IPS-15b (cell line): ENCODE data around the gene ME1.
A peak's percentile ranks its signal among the peaks of the same experiment; 100 is the strongest.
"Not testable (repeated sequence)": the region's sequence is repeated elsewhere in the genome, so short reads cannot be mapped to it uniquely, and the experiment has no call there.

Source experiments
- H3K27me3 ChIP-seq: one replicate; pipeline ENCODE4 v1.6.1; 2013; ENCODE audit warnings: low read length; ENCODE audit not compliant: control insufficient read depth, insufficient read depth
- H3K36me3 ChIP-seq: one replicate; pipeline ENCODE4 v1.6.1; 2013; ENCODE audit warnings: low read length; ENCODE audit not compliant: control insufficient read depth, insufficient read depth
- H3K4me1 ChIP-seq: one replicate; pipeline ENCODE4 v1.6.1; 2013; ENCODE audit warnings: mild to moderate bottlenecking, low read length; ENCODE audit not compliant: control insufficient read depth, insufficient read depth
- H3K4me3 ChIP-seq: one replicate; pipeline ENCODE4 v1.5.1; 2013; ENCODE audit warnings: low read depth, low read length
- H3K9ac ChIP-seq: one replicate; pipeline ENCODE4 v1.6.1; 2013; ENCODE audit warnings: low read depth, mild to moderate bottlenecking, low read length
- H3K9me3 ChIP-seq: one replicate; pipeline ENCODE4 v1.6.1; 2013; ENCODE audit warnings: mild to moderate bottlenecking, low read length; ENCODE audit not compliant: control insufficient read depth, insufficient read depth

The ME1 gene

GRCh38 chr6:83199173-83199862 is 231.5 kb downstream of the ME1 start:
- Histone ChIP-seq H3K9me3 (no peaks in the 10 kb centered on the region), H3K27me3 (no peaks in the 10 kb centered on the region), H3K4me1 (no peaks in the 10 kb centered on the region)

GRCh38 chr6:83198486-83199172 is 232.2 kb downstream of the ME1 start:
- H3K27me3 ChIP-seq = no peaks in the 10 kb centered on the region
- H3K4me3 ChIP-seq = no peak overlapping the region
- no peaks in the 10 kb centered on the region for H3K9me3 ChIP-seq
- peaks cover 4% of the 10 kb centered on the region for H3K36me3 ChIP-seq
- H3K9ac ChIP-seq = no peak overlapping the region
- H3K4me1 ChIP-seq = no peaks in the 10 kb centered on the region

More at GRCh38 chr6:83199173-83199862, 231.5 kb downstream of the ME1 start:
- peaks cover 4% of the 10 kb centered on the region for H3K36me3 ChIP-seq
- H3K4me3 ChIP-seq = no peak overlapping the region
- no peak overlapping the region for H3K9ac ChIP-seq

- Histone ChIP-seq H3K27me3 (no peaks in the 10 kb centered on the region), H3K9me3 (no peaks in the 10 kb centered on the region), H3K9ac (peak overlapping the region; percentile 37), H3K36me3 (peaks cover 4% of the 10 kb centered on the region), H3K4me1 (no peaks in the 10 kb centered on the region), H3K4me3 (peak overlapping the region; percentile 94)
Observed at GRCh38 chr6:83193747-83194566, 236.9 kb downstream of the ME1 start.

GRCh38 chr6:83192871-83193746 is 237.7 kb downstream of the ME1 start, which contains the start of the genes PGM3 and RWDD2A:
Gene PGM3 (minus strand): TSS chr6:83193265. CDS start chr6:83191012, 2,253 bp downstream.
Gene RWDD2A (plus strand): TSS chr6:83193357. CDS start chr6:83194452, 1,095 bp downstream.
- H3K36me3 ChIP-seq = peaks cover 9% of the 10 kb centered on the region
- peak within 1 kb of the TSS; percentile 94 for H3K9ac ChIP-seq
- no peaks in the 10 kb centered on the region for H3K9me3 ChIP-seq
- H3K4me1 ChIP-seq = no peaks in the 10 kb centered on the region
- H3K4me3 ChIP-seq = peak within 1 kb of the TSS; percentile 94
- no peaks in the 10 kb centered on the region for H3K27me3 ChIP-seq

GRCh38 chr6:83192456-83192855 is 238.4 kb downstream of the ME1 start:
- H3K4me1 ChIP-seq = no peaks in the 10 kb centered on the region
- no peaks in the 10 kb centered on the region for H3K27me3 ChIP-seq
- peaks cover 5% of the 10 kb centered on the region for H3K36me3 ChIP-seq
- peak overlapping the region; percentile 94 for H3K4me3 ChIP-seq
- peak overlapping the region; percentile 94 for H3K9ac ChIP-seq
- no peaks in the 10 kb centered on the region for H3K9me3 ChIP-seq

GRCh38 chr6:83191974-83192373 is 238.9 kb downstream of the ME1 start:
- H3K9ac ChIP-seq = peak overlapping the region; percentile 94
- peak overlapping the region; percentile 94 for H3K4me3 ChIP-seq
- not testable (repeated sequence) for H3K27me3 ChIP-seq, H3K36me3 ChIP-seq, H3K4me1 ChIP-seq, H3K9me3 ChIP-seq

GRCh38 chr6:83190626-83191025 is 240.2 kb downstream of the ME1 start:
- Histone ChIP-seq H3K36me3 (peaks cover 12% of the 10 kb centered on the region), H3K9me3 (no peaks in the 10 kb centered on the region), H3K27me3 (no peaks in the 10 kb centered on the region), H3K4me3 (no peak overlapping the region), H3K9ac (no peak overlapping the region), H3K4me1 (no peaks in the 10 kb centered on the region)

GRCh38 chr6:83188501-83188900 is 242.3 kb downstream of the ME1 start:
- Histone ChIP-seq H3K4me1 (no peaks in the 10 kb centered on the region), H3K9me3 (no peaks in the 10 kb centered on the region), H3K36me3 (peaks cover 12% of the 10 kb centered on the region), H3K4me3 (no peak overlapping the region), H3K27me3 (no peaks in the 10 kb centered on the region), H3K9ac (no peak overlapping the region)

GRCh38 chr6:83185096-83185495 is 245.8 kb downstream of the ME1 start:
- Histone ChIP-seq H3K4me3 (no peak overlapping the region), H3K27me3 (no peaks in the 10 kb centered on the region), H3K9ac (no peak overlapping the region), H3K4me1 (no peaks in the 10 kb centered on the region), H3K9me3 (no peaks in the 10 kb centered on the region), H3K36me3 (peaks cover 25% of the 10 kb centered on the region)

GRCh38 chr6:83183082-83183828 is 247.6 kb downstream of the ME1 start:
- Histone ChIP-seq H3K4me1 (no peaks in the 10 kb centered on the region), H3K9ac (no peak overlapping the region), H3K27me3 (no peaks in the 10 kb centered on the region), H3K9me3 (no peaks in the 10 kb centered on the region), H3K4me3 (no peak overlapping the region), H3K36me3 (peaks cover 21% of the 10 kb centered on the region)
